GM19023 (cell line): ENCODE results near the gene MTMR3.
"Not testable (repeated sequence)": the region's sequence is repeated elsewhere in the genome, so short reads cannot be mapped to it uniquely, and the experiment has no call there.

Experiments
- ATAC-seq: cut with Tn5 transposase; IDR thresholded peaks from one replicate; pipeline ENCODE4 v1.9.1; 2021; ENCODE audit warnings: mild to moderate bottlenecking, moderate library complexity; ENCODE audit not compliant: unreplicated experiment

Gene MTMR3

DNA sequence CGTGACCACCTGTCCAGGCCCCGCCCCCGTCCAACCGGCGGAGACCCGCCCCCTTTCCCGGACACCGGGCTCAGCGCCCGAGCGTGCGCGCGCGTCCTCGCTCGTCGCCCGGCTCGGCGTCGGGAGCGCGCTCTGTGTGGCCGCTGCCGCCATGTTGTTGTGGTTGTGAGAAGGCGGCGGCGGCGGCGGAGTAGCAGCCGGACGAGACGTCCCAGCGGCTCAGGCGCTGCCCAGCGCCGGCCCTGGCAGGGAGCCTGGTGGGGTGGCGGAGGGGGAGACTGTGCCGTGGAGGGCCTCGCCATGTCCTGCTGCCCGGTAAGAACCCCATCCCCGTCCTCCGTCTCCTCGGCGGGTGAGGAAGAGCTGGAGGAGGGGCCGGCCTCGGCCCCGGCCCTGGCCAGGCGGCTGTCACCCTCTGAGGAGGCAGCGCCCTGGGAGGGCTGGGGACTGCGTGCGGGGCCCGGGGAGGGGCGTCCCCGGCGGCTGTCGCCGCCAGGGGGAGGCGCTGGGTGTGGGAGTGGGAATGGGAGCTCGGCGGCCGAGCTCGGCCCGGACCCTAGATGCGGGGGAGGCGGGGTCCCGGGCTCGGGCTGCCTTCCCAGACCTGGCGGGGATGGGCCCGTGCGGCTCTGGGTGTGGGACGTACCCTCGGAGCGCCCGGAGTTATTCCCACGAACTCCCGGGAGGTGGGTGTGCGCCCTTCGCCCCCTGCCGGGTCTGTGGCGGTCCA lies at the start of gene MTMR3:
MTMR3 (plus strand) TSS at position 130 of the 730 bp plus-strand sequence. CDS start 87,886 bp downstream, outside the sequence.
- peak; percentile 66 for ATAC-seq

DNA sequence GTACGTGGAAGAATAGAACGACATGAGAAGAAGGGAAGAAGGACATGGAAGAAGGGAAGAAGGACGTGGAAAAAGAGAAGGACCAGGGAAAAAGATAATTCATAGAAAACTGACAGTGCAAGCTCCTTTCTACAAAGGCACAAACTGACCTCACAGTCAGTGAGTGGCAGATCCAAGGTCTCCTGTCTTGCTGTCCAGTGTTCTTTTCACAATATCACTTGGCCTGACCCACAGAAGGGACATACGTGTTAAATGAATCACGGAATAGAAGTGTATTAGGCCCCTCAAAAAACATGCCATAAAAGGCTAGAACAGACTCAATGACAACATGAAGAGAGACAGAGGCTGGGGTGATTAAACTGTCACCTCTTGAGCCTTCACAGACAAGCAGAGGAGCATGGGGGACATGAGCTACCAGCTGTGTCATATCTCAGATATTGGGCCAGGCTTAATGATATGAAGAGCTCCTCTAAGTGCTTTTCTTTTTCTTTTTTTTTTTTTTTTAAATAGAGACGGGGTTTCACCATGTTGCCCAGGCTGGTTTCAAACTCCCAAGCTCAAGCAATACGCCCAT lies 49.5 kb upstream of the MTMR3 start:
- no peak for ATAC-seq

DNA sequence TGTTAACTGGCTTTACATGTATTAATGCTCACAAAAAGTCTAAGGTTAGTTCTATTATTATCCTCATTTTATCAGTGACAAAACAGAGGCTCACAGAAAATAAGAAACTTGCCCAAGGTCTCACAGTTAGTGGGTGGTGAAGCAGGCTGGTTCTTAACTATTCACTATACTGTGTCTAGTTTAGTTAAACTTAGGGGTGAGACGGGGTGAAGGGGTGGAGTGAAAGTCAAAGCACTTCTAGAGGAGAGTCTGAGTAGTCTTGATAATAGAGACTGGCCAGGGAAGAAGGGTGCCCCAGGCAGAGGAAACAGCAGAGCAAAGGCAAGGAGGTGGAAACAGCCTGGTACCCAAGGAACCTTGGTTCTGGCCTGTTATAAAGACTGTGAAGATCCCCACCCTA lies 48.9 kb upstream of the MTMR3 start:
- ATAC-seq: no peak

DNA sequence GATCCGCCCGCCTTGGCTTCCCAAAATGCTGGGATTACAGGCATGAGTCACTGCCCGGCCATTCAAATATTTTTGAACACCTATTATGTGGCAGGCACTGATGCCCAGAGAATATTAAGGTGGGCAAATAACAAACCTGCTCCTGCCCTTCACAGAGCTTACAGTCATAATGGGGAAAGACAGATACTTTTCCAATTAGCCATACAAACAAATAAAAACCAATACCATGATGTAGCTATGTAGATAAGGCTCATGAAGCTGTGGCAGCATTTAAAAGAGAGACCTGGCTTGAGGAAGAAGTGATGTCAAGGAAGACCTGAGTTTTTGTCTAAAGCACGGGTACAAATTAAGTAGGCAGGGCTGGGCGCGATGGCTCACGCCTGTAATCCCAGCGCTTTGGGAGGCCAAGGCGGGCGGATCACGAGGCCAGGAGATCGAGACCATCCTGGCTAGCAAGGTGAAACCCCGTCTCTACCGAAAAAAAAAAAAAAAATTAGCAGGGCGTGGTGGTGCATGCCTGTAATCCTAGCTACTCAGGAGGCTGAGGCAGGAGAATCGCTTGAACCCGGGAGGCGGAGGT lies 46.1 kb upstream of the MTMR3 start:
- not testable (repeated sequence) for ATAC-seq

DNA sequence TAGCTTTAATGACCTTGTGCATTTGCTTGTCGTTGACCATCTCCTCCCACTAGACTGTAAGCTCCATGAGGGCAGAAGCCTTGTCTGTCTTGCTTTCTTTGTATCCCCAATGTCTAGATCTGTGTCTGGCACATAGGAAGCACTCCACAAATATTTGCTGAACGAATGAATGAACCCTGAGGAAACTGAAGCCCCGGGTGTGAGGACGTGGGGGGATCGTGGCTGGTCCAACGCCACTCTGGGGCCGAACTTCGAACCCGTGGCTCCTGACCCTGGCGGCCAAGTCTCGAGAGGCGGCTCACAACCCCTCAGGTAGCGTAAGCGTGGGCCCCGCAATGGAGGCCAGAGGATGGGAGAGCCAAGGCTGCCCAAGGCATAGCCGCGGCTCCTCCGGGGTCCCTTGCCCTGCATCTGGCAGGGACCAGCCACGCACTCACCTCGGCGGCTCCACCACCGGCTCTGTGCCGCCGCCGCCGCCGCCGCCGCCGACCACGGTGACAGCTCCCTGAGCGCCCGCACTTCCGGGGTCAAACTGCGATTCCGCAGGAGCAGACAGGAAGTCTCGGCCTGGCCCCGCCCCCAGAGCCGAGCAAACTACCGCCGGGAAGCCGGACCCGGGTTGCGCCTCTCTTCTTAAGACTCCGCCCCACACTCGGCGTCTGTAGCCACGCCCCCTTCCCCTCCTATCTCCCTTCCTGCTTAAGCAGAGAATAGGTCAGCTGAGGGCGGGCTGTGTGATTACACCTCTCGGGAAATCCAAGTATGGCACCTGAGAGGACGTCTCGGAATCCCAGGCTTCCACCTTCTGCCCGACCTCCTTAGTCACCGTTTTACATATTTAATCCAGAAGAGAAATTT lies 45.0 kb upstream of the MTMR3 start, which contains the start of gene ASCC2:
ASCC2 (minus strand) TSS at position 534 of the 858 bp plus-strand sequence. CDS start 5,949 bp downstream, outside the sequence.
- peak; percentile 98 for ATAC-seq

DNA sequence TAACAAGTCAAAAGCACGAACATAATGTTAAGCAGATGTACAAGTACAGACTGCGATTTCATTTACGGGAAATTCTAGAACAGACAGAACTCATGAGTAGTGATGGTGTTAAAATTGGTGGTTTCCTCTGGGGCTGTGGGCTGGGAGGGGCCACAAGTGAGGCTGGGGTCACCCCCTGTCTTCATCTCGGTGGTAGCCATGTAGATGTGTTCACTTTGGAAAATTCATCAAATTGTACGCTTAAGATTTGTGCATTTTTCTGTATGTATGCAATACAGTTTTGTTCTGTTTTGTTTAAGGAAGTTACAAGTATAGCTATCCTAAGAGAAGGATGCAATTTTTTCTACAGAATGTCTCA lies 44.4 kb upstream of the MTMR3 start:
- ATAC-seq: peak; percentile 9

DNA sequence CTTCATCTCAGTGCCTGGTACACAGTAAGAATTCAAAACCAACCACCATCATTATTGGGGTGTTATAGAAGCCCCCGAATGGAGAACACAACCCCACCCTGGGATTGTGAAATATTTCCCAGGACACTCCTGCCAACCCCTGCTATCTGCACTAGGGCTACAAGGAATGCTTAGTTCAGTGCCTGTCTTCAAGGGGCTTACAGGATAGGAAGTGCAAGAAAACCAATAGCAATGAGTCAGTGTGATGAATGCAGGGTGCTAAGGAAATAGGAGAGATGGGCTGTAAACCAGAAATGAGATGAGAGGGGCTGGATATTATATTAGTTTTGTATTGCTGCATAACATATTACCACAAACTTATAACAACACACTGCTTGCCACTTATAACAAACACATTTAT lies 43.9 kb upstream of the MTMR3 start:
- ATAC-seq: no peak

DNA sequence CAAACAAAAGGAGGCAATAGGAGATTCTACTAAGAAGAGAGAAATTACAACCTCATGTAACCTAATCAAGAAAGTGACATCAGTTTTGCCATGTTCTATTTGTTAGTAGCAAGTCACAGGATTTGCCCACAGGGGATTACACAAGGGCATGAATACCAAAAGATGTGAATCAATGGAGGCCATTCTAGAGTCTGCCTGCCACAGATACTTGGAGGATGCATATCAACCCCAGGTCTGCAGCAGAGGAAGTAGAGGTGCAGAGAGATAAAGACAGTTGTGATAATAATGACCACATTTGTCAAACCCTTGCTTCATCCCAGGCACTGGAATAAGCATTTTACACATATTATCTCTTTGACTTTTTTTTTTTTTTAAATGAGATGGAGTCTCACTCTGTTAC lies 42.5 kb upstream of the MTMR3 start:
- no peak for ATAC-seq

DNA sequence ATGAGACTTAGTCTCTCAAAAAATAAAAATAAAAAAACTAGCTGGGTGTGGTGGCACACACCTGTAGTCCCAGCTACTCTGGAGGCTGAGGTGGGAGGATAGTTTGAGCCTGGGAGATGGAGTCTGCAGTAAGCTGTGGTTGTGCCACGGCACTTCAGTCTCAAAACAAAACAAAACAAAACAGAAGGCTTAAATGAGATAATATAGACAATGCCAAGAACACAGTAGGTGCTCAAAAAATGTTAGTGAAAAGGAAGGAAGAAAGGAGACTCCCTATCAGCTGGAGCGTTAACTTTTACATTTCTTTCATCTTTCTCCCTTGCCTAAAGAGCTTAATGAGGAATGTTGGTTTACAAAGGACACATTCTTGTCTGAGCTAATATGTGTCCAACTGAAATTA lies 40.8 kb upstream of the MTMR3 start:
- ATAC-seq: no peak

DNA sequence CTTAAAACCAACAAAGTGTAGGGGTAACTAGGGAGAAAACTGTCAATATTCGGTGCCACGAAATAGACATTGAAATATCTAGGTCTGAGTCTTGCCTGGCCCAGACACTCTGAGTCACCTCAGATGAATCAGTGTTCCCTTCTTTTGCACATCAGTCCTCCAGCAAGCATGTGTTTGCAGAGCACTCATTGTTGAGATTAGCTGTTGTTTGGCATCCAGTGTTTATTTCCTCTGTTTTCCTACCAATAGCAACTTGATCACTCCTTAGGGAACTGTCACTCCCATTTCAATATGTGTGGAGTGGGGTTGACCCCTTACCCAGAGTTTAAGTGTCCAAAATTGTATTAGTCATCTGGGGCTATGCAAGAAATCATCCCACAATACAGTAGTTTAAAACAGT lies 40.2 kb upstream of the MTMR3 start:
- ATAC-seq: no peak

DNA sequence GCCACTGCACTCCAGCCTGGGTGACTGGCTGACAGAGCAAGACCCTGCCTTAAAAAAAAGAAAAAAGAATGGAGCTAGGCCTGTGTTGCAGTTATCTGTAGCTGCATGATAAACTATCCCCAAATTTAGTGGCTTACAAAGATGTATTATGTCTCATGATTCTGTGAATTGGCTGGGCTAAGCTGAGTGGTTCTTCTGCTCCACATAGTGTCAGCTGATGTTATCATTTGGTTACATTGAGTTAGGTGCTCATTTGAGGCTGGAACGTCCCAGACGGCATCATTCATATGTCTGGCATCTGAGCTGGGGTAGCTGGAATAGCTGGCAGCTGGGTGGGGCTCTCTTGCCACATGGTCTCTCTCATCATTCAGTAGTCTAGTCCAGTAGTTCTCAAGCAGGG lies 36.7 kb upstream of the MTMR3 start:
- no peak for ATAC-seq

DNA sequence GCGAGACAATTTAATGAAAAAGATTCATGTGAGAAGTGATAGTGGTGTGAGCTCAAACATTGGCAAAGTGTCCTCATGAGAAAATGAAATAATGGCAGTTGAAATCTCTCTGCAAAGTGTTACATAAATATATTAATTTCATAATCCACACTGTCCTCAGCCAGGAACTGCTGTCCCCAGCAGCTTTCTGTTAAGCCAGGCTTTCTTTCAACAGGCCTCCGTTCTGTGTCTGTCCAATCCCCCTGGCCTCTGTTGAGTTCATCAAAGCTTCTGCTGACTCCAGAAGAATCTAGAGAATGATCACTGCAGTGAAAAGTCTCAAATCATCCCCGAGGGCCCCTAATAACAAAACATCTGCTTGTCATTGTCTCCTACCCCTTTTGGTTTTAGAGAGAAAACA lies 34.9 kb upstream of the MTMR3 start:
- ATAC-seq: no peak

DNA sequence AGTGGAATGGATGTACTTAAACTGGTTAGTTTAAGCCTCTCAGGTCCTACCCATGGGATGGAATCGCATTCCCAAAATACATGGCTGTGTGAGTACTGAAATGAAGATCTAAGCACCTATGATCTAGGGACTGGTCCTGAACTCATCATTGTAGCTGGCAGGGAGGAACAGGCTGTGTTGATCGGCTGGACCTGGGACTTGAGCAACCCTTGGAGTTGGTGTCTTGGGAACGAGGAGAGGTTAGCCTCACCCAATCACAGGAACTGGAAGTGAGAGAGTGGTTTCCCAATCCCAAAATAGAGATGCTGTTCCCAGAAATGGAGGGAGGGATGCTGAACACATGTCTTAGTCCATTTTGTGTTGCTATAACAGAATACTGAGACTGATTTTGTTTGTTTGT lies 28.5 kb upstream of the MTMR3 start:
- no peak for ATAC-seq

DNA sequence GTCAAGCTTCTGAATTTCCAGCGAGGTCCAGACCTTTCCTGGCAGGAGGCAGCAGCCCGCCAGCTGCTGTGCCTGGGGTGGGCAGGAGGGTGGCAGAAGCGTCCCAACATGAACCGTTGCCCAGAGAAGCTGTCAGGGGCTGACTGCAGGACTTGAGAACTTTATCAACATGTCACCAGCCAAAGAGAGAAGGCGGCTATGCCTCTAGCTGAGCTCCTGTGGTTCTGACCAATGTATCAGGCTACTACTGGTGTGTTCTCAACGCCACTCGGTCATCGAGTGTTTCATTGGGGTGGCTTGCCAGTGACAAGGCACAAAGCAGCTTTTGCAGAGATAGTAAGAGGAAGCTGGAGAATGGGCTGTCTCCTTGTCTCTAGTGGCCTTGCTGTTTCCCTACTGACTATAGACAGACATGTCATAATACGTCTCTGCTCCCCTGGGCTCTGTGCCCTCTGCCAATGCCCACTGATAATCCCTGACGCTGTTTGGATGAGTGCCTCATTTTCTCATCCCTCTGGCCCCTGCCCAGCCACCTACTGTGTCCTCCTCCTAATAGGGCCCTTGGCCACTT lies 27.3 kb upstream of the MTMR3 start:
- ATAC-seq: no peak

DNA sequence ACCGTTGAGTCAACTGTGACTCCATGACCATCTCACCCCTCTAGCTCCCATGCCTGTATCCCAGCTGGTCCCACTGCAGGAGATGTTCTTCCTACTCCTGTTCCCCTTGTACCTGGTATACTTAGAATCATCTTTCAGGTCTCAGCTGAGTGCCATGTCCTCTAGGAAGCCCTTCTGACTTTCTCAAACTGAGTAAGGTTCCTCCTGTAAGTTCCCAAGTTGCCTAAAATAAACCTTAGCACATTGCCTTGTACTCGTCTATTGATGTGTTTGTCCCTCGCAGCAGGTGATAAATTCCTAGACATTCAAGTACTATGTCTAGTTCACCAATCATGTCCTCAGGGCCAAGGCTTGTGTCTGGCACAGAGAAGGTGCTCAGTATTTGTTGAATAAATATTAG lies 26.5 kb upstream of the MTMR3 start:
- ATAC-seq: no peak

DNA sequence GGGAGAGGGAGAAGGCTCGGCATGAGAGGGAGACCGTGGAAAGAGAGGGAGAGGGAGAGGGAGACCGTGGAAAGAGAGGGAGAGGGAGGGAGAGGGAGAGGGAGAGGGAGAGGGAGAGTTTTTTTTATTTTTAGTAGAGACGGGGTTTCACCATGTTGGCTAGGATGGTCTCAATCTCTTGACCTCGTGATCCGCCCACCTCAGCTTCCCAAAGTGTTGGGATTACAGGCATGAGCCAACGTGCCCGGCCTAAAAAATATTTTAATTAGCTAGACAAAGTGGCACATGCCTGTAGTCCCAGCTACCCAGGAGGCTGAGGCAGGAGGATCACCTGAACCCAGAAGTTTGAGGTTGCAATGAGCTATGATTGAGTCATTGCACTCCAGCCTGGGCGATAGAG lies 23.9 kb upstream of the MTMR3 start:
- not testable (repeated sequence) for ATAC-seq

DNA sequence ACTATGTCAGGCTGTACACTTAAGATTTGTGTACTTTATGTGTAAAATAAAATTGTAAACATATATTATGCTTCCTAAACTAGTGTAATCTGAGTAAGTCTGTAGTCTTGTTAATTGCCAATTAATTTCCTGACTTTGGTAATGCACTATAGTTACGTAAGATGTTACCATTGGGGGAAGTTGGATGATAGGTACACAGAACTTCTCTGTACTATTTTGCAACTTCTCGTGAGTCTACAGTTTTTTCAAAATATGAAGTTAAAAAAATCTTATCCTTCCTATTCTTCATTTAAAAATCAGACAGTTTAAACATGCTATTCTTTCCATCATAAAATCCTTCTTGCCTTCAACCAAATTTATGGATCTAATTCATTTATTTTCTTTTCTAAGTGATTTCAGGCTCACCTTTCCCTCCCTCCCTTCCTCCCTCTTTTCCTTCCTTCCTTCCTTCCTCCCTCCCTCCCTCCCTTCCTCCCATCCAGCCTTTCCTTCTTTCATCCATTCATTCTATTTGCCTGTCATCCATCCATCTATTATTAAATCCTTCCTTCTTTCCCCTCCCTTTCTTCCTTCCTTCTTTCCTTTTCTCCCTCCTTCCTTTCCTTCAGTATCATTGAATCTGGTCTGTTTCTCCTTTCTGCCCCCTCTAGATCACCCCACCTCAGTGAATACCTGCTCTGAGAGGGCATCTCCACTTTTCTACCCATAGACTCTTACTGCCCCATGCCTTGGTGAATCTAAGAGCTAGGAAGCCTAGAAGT lies 22.8 kb upstream of the MTMR3 start:
- ATAC-seq: no peak

DNA sequence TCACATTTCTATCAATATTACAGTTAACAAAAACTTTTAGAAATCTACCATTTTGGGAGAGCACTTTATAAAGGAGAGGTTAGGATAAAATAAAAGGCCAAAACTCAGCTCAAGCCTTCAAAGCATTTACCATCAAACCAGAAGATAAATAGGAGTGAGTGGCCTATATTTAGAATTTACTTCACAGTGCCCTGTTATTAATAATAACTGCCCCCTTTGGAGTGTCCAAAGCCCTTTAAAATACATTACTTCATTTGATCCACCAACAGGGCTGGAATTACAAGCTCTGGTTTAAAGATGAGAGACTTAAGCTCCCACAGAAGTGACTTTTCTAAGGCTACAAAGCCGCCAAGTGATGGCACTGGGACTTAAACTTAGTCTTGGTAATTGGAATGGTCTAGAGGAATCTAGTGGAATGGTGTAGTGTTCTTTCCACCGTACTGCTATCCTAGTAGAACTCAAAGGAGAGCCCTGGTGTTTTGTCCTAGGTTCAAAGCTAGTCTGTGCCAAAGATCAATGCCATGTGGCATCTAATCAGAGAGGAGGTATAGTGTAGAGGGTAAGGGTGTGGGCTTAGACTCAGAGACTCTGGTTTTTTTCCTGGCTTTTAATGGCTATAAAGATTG lies 21.2 kb upstream of the MTMR3 start:
- no peak for ATAC-seq

DNA sequence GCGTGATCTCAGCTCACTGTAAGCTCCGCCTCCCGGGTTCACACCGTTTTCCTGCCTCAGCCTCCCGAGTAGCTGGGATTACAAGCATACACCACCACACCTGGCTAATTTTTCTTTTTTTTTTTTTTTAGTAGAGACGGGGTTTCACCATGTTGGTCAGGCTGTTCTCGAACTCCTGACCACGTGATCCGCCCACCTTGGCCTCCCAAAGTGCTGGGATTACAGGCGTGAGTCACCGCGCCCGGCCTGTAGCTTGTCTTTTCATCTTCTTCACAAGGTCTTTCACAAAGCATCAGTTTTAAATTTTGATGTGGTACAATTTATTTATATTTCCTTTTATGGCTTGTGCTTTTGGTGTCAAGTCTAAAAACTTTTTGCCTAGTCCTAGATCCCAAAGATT lies 17.4 kb upstream of the MTMR3 start:
- not testable (repeated sequence) for ATAC-seq

DNA sequence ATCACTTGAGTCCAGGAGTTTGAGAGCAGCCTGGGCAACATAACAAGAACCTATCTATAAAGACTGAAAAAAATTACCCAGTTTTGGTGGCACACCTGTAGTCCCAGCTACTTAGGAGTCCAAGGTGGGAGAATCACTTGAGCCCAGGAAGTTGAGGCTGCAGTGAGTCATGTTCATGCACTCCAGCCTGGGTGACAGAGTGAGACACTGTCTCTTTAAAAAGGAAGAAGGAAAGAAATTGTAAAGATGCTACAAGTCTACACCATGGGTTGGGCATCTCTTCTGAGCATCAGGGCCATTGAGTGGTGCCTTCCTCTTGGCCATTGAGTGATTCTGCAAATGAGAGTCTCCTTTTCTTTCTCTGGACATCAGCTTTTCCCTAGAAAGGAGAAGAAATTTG lies 15.7 kb upstream of the MTMR3 start:
- no peak for ATAC-seq
